Karpas-422 (cell line): Measurements from ENCODE around the gene SP8. TPM values are rescaled to one million over a fixed set of nuclear protein-coding genes. Genes with fewer than 3 reads are reported as not detected.

Experiments used
- DNase-seq: peaks from one replicate; pipeline ENCODE4 v3.0.0-alpha.2; 2015
- H2AFZ ChIP-seq: fragments of 200-600 bp; sonication (generic); 2 replicates; pipeline ENCODE4 v1.6.1; 2014; ENCODE audit warnings: antibody characterized with exemption, low read length, mixed read lengths
- H3K27ac ChIP-seq: fragments of 200-600 bp; sonication (generic); 2 replicates; pipeline ENCODE4 v1.5.1; 2014; ENCODE audit warnings: mild to moderate bottlenecking, low read length, moderate library complexity
- H3K27me3 ChIP-seq: fragments of 200-600 bp; sonication (generic); 2 replicates; pipeline ENCODE4 v1.6.1; 2014; ENCODE audit warnings: low read length, mixed read lengths
- H3K36me3 ChIP-seq: fragments of 200-600 bp; sonication (generic); 2 replicates; pipeline ENCODE4 v1.6.1; 2014; ENCODE audit warnings: low read length, mixed read lengths; ENCODE audit not compliant: insufficient read depth
- H3K4me1 ChIP-seq: fragments of 200-600 bp; sonication (generic); 2 replicates; pipeline ENCODE4 v1.6.1; 2014; ENCODE audit warnings: mild to moderate bottlenecking, low read length, mixed read lengths
- H3K4me2 ChIP-seq: fragments of 200-600 bp; sonication (generic); 2 replicates; pipeline ENCODE4 v1.6.1; 2014; ENCODE audit warnings: low read length, low read depth, mild to moderate bottlenecking; ENCODE audit not compliant: poor library complexity, severe bottlenecking
- H3K4me3 ChIP-seq: fragments of 200-600 bp; sonication (generic); 2 replicates; pipeline ENCODE4 v1.5.1; 2014; ENCODE audit warnings: mild to moderate bottlenecking, antibody characterized with exemption, low read length, mixed read lengths
- H3K79me2 ChIP-seq: fragments of 200-600 bp; sonication (generic); 2 replicates; pipeline ENCODE4 v1.6.1; 2014; ENCODE audit warnings: mild to moderate bottlenecking, low read length, mixed read lengths
- H3K9ac ChIP-seq: fragments of 200-600 bp; sonication (generic); 2 replicates; pipeline ENCODE4 v1.6.0; 2014; ENCODE audit warnings: low read length
- H3K9me2 ChIP-seq: fragments of 200-600 bp; sonication (generic), shearing (Covaris generic); replicated peaks from 2 replicates; pipeline ENCODE4 v1.6.0; 2014; ENCODE audit warnings: mild to moderate bottlenecking, low read length, moderate library complexity; ENCODE audit not compliant: insufficient read depth
- H3K9me3 ChIP-seq: fragments of 300-700, 200-600 bp; sonication (generic); 2 replicates; pipeline ENCODE4 v1.6.1; 2014; ENCODE audit warnings: low read length, mixed read lengths
- H4K20me1 ChIP-seq: fragments of 200-600 bp; sonication (generic); 2 replicates; pipeline ENCODE4 v1.6.1; 2014; ENCODE audit warnings: mild to moderate bottlenecking, antibody characterized with exemption, low read length, low read depth; ENCODE audit not compliant: insufficient read depth
- total RNA-seq: library from RNA; depleted of rRNA; stranded (reverse); fragments of >200 nt; shearing (Covaris generic); gene quantifications from 2 replicates; pipeline ENCODE4 v1.2.3, GENCODE V29; 2014; ENCODE audit warnings: low replicate concordance

Gene SP8
- total RNA-seq, 1 experiment from 2014 or later, result not detected

GRCh38 chr7:20784388-20785156 lies 2.1 kb downstream of the SP8 start:
- Histone ChIP-seq H3K4me2 (no peak overlapping the region), H3K9ac (no peak overlapping the region), H3K9me2 (no peaks in the 10 kb centered on the region), H4K20me1 (no peaks in the 10 kb centered on the region), H3K27ac (no peak overlapping the region), H3K9me3 (no peaks in the 10 kb centered on the region), H3K4me1 (no peaks in the 10 kb centered on the region), H3K4me3 (no peak overlapping the region), H2AFZ (no peak overlapping the region), H3K79me2 (no peaks in the 10 kb centered on the region), H3K27me3 (no peaks in the 10 kb centered on the region), H3K36me3 (no peaks in the 10 kb centered on the region)
- DNase-seq, result no peak

GRCh38 chr7:20783700-20784387 lies 2.8 kb downstream of the SP8 start:
- Histone ChIP-seq H3K9ac (no peak overlapping the region), H3K79me2 (no peaks in the 10 kb centered on the region), H4K20me1 (no peaks in the 10 kb centered on the region), H3K9me3 (no peaks in the 10 kb centered on the region), H3K27me3 (no peaks in the 10 kb centered on the region), H3K36me3 (no peaks in the 10 kb centered on the region), H3K4me1 (no peaks in the 10 kb centered on the region), H3K4me2 (no peak overlapping the region), H3K27ac (no peak overlapping the region), H2AFZ (no peak overlapping the region), H3K4me3 (no peak overlapping the region), H3K9me2 (no peaks in the 10 kb centered on the region)
- DNase-seq, result no peak

- no peak overlapping the region for H3K4me3 ChIP-seq
- H3K9ac ChIP-seq, result no peak overlapping the region
- no peaks in the 10 kb centered on the region for H3K9me2 ChIP-seq
- H3K4me1 ChIP-seq, result no peaks in the 10 kb centered on the region
- no peaks in the 10 kb centered on the region for H3K9me3 ChIP-seq
- no peak overlapping the region for H3K4me2 ChIP-seq
- no peak overlapping the region for H3K27ac ChIP-seq
- H3K79me2 ChIP-seq, result no peaks in the 10 kb centered on the region
- H4K20me1 ChIP-seq, result no peaks in the 10 kb centered on the region
- H3K36me3 ChIP-seq, result no peaks in the 10 kb centered on the region
- H3K27me3 ChIP-seq, result no peaks in the 10 kb centered on the region
- no peak overlapping the region for H2AFZ ChIP-seq
- DNase-seq, result no peak
These were observed 3.5 kb downstream of the SP8 start for GRCh38 chr7:20783125-20783699.

GRCh38 chr7:20779041-20779440 lies 7.6 kb downstream of the SP8 start:
- no peaks in the 10 kb centered on the region for H4K20me1 ChIP-seq
- H3K27ac ChIP-seq, result no peak overlapping the region
- no peak for DNase-seq
- no peak overlapping the region for H3K4me3 ChIP-seq
- no peaks in the 10 kb centered on the region for H3K79me2 ChIP-seq
- no peaks in the 10 kb centered on the region for H3K9me3 ChIP-seq
- no peaks in the 10 kb centered on the region for H3K36me3 ChIP-seq
- no peaks in the 10 kb centered on the region for H3K9me2 ChIP-seq
- no peak overlapping the region for H2AFZ ChIP-seq
- H3K9ac ChIP-seq, result no peak overlapping the region
- no peak overlapping the region for H3K4me2 ChIP-seq
- no peaks in the 10 kb centered on the region for H3K27me3 ChIP-seq
- H3K4me1 ChIP-seq, result no peaks in the 10 kb centered on the region

GRCh38 chr7:20778063-20778721 lies 8.5 kb downstream of the SP8 start:
- Histone ChIP-seq H3K27me3 (no peaks in the 10 kb centered on the region), H3K9me3 (no peaks in the 10 kb centered on the region), H3K4me3 (no peak overlapping the region), H3K9me2 (no peaks in the 10 kb centered on the region), H3K9ac (no peak overlapping the region), H2AFZ (no peak overlapping the region), H3K27ac (no peak overlapping the region), H3K4me1 (no peaks in the 10 kb centered on the region), H3K79me2 (no peaks in the 10 kb centered on the region), H3K36me3 (no peaks in the 10 kb centered on the region), H3K4me2 (no peak overlapping the region), H4K20me1 (no peaks in the 10 kb centered on the region)
- DNase-seq, result no peak

GRCh38 chr7:20777377-20778062 lies 9.2 kb downstream of the SP8 start:
- DNase-seq, result no peak
- Histone ChIP-seq H3K79me2 (no peaks in the 10 kb centered on the region), H4K20me1 (no peaks in the 10 kb centered on the region), H3K9ac (no peak overlapping the region), H3K36me3 (no peaks in the 10 kb centered on the region), H3K9me3 (no peaks in the 10 kb centered on the region), H3K27ac (no peak overlapping the region), H3K27me3 (no peaks in the 10 kb centered on the region), H3K4me1 (no peaks in the 10 kb centered on the region), H3K9me2 (no peaks in the 10 kb centered on the region), H3K4me2 (no peak overlapping the region), H2AFZ (no peak overlapping the region), H3K4me3 (no peak overlapping the region)

GRCh38 chr7:20776942-20777341 lies 9.7 kb downstream of the SP8 start:
- Histone ChIP-seq H2AFZ (no peak overlapping the region), H3K9me3 (no peaks in the 10 kb centered on the region), H4K20me1 (no peaks in the 10 kb centered on the region), H3K9ac (no peak overlapping the region), H3K4me3 (no peak overlapping the region), H3K36me3 (no peaks in the 10 kb centered on the region), H3K79me2 (no peaks in the 10 kb centered on the region), H3K9me2 (no peaks in the 10 kb centered on the region), H3K27me3 (no peaks in the 10 kb centered on the region), H3K4me1 (no peaks in the 10 kb centered on the region), H3K27ac (no peak overlapping the region), H3K4me2 (no peak overlapping the region)
- no peak for DNase-seq
